Stimulated activated naive B cell treated with anti-CD40 and anti-IgM and Interleukin-4, amounts not matched to agents 10 μg/mL and 1 μg/mL and 100 μg/mL, for 72 hours (primary cell): ENCODE results near the gene LMF1.
A peak's percentile ranks its signal among the peaks of the same experiment; 100 is the strongest.

Experiments
- ATAC-seq, 2 donors: fragments of 150-1000 bp; cut with Tn5 transposase; replicated peaks; 2 replicates each; pipeline ENCODE4 v1.10.0; 2021; ENCODE audit warnings: moderate library complexity in 1 of 2
- DNase-seq: peaks from one replicate; pipeline ENCODE4 v3.0.0; 2021
- H3K27ac Mint-ChIP-seq: one replicate; pipeline ENCODE4 v1.8.0; 2022; ENCODE audit warnings: mild to moderate bottlenecking, mixed read lengths
- H3K27me3 Mint-ChIP-seq, 2 donors: one replicate each; pipeline ENCODE4 v1.8.0; 2022; ENCODE audit warnings: mixed read lengths in 2 of 2
- H3K36me3 Mint-ChIP-seq, 2 donors: one replicate each; pipeline ENCODE4 v1.8.0; 2022; ENCODE audit warnings: mixed read lengths in 2 of 2, mild to moderate bottlenecking in 1 of 2
- H3K4me1 Mint-ChIP-seq, 2 donors: one replicate each; pipeline ENCODE4 v1.8.0; 2022; ENCODE audit warnings: mixed read lengths in 2 of 2, mild to moderate bottlenecking in 1 of 2
- H3K4me3 Mint-ChIP-seq, 2 donors: one replicate each; pipeline ENCODE4 v1.8.0; 2022; ENCODE audit warnings: mild to moderate bottlenecking in 2 of 2, mixed read lengths in 2 of 2, moderate library complexity in 1 of 2
- H3K9me3 Mint-ChIP-seq, 2 donors: one replicate each; pipeline ENCODE4 v1.8.0; 2022; ENCODE audit warnings: mixed read lengths in 2 of 2, mild to moderate bottlenecking in 1 of 2

LMF1 gene

DNA sequence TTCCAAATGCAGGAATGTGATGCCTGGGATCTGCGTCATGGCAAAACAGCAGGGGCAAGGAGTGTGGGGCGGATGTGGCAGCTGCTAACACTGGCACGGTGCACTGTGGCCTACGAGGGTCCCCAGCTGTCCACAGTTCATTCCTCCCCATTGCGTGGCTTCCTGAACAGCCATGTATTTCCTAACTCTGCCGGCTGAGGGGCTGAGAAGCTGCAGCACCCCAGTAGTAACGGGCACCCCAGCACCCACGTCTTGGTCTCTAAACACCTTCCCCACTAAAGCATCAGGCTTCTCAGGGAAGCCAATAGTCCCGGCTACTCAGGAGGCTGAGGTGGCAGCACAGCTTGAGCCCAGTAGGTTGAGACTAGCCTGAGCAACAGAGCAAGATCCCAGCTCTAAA, 47.6 kb downstream of the LMF1 start:
- H3K27ac Mint-ChIP-seq: no peak overlapping the region
- H3K4me3 Mint-ChIP-seq: no peak overlapping the region
- H3K27me3 Mint-ChIP-seq: no peaks in the 10 kb centered on the region
- no peak for DNase-seq
- H3K4me1 Mint-ChIP-seq: peaks cover 7% of the 10 kb centered on the region in 2 donors
- H3K36me3 Mint-ChIP-seq: peaks cover 48 to 62% of the 10 kb centered on the region in 2 donors
- H3K9me3 Mint-ChIP-seq: peaks cover 7 to 8% of the 10 kb centered on the region in 2 donors
- no peak for ATAC-seq

DNA sequence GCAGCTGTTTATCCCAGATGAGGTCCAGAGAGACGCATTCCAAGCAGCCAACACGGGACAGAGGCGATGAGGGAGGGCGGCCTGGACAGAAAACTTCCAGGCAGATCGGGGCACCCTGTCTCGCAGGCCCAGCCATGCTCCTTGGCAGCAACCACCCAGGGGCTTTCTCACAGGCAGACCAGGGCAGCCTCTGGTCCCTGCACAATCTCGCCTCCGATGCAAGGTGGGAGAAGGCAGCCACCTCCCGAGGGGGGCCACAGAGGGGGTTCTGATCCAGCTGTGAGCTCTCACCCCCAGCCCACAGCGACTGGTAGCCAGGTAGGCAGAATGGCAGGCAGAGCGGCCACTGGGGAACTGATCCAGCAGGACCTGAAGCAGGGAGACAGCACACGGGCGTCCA, 48.7 kb downstream of the LMF1 start:
- Mint-ChIP-seq H3K4me1 (peaks cover 7% of the 10 kb centered on the region in 2 donors), H3K27me3 (no peaks in the 10 kb centered on the region), H3K36me3 (peaks cover 47 to 59% of the 10 kb centered on the region in 2 donors), H3K27ac (no peak overlapping the region), H3K9me3 (peaks cover 7 to 8% of the 10 kb centered on the region in 2 donors), H3K4me3 (no peak overlapping the region)
- DNase-seq (no peak), ATAC-seq (no peak)

DNA sequence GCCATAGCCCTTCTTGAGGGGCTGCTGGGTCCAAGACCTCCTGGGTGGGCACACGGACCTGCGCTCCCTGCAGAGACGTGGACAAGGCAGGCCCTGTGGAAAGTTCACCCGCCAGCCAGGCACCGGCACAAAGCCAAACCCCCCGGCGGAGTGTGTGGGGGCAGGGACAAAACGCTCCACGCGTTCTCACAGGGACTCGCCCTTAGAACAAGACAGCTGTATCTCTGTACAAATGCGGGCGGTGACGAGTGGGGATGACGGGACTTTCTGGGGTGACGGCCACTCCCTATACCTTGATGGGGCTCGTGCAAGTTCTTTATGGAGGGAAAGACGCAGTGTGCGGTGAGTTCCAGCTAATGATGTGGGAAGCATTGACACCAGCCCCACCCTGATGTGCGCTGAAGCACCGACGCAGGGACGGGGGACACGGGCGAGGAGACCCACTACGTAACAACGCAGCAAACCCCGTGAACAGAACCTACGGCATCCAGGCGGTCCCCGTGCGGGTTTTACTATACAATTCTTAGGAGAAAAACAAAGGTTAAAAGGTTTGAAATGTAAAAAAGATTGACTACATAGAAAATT, 49.4 kb downstream of the LMF1 start:
- no peak overlapping the region for H3K27ac Mint-ChIP-seq
- H3K9me3 Mint-ChIP-seq: peaks cover 7 to 8% of the 10 kb centered on the region in 2 donors
- H3K4me1 Mint-ChIP-seq: peaks cover 7% of the 10 kb centered on the region in 2 donors
- H3K36me3 Mint-ChIP-seq: peaks cover 42 to 54% of the 10 kb centered on the region in 2 donors
- no peaks in the 10 kb centered on the region for H3K27me3 Mint-ChIP-seq
- ATAC-seq (no peak), DNase-seq (no peak)
- no peak overlapping the region for H3K4me3 Mint-ChIP-seq

DNA sequence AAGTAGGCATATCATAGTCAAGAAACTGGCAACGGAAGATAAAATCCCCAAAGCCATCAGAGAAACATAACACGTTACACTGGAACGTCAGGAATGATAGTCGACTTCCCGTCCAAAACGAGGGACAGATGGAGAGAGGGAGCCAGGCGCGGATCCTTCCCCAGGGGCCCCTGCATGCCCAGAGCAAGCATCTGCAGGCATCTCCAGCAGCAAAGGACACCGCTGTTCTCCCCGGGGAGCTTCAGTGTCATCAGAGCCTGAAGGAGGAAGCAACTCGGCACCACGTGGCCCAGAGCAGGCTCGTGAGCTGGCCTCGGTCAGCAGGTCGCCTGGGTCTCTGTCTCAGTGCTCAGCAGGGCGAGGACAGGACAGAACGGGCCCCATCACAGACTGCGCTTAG, 50.1 kb downstream of the LMF1 start:
- ATAC-seq (peak; percentile 52 to 53), DNase-seq (no peak)
- peaks cover 3 to 4% of the 10 kb centered on the region in 2 donors for H3K9me3 Mint-ChIP-seq
- H3K27me3 Mint-ChIP-seq: no peaks in the 10 kb centered on the region
- no peak overlapping the region for H3K4me3 Mint-ChIP-seq
- H3K27ac Mint-ChIP-seq: no peak overlapping the region
- peaks cover 35 to 47% of the 10 kb centered on the region in 2 donors for H3K36me3 Mint-ChIP-seq
- H3K4me1 Mint-ChIP-seq: peaks cover 6 to 7% of the 10 kb centered on the region in 2 donors

DNA sequence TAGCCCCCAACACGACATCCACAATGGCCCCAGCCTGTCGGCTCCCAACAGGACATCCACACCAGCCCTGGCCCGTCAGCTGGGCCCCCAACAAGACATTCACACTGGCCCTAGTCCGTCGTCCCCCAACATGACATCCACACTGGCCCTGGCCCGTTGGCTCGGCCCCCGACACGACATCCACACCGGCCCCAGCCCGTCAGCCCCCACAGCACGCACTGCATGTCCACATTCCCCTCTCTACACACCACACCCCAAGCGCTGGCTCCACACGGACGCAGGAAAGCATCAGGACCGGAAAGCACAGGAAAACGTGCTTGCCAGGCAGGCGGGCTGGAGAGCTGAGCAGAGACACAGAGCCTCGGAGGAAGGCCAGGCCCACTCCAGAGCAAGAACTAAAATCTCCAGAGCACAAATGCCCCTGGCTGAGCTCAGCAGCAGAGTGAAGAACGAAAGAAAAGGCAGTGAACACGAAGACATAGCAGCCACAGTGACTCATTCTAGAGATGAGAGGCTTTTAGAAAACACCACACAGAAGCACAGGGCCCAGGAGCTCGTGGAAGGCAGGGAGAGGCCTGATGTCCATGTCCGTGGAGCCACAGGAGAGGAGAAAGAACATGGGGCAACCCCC, 50.6 kb downstream of the LMF1 start:
- no peak for ATAC-seq
- H3K4me1 Mint-ChIP-seq: peaks cover 6 to 7% of the 10 kb centered on the region in 2 donors
- H3K27ac Mint-ChIP-seq: no peak overlapping the region
- H3K9me3 Mint-ChIP-seq: peaks cover 3 to 4% of the 10 kb centered on the region in 2 donors
- H3K36me3 Mint-ChIP-seq: peaks cover 33 to 49% of the 10 kb centered on the region in 2 donors
- H3K27me3 Mint-ChIP-seq: no peaks in the 10 kb centered on the region
- H3K4me3 Mint-ChIP-seq: no peak overlapping the region
- DNase-seq: no peak

DNA sequence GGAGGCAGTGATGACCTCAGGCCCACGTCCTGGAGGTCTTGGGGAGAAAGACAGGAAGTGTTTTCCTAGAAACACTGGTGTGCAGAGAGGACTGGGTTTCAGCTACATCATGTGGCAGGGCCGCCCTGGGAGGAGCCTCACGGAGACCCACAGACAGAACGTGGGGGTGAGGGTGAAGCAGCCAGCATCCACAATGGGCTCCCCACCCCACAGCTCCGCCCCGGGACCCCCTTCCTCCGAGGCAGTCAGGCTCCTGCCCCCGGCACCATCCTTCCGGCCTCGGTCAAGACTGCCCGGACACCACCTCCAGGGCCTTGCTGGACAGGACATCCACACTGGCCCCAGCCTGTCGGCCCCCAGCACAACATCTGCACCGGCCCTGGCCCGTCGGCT, 51.1 kb downstream of the LMF1 start:
- DNase-seq: no peak
- ATAC-seq: no peak
- Mint-ChIP-seq H3K4me1 (peaks cover 6 to 7% of the 10 kb centered on the region in 2 donors), H3K27ac (no peak overlapping the region), H3K9me3 (peaks cover 3 to 4% of the 10 kb centered on the region in 2 donors), H3K4me3 (no peak overlapping the region), H3K36me3 (peaks cover 29 to 44% of the 10 kb centered on the region in 2 donors), H3K27me3 (no peaks in the 10 kb centered on the region)

DNA sequence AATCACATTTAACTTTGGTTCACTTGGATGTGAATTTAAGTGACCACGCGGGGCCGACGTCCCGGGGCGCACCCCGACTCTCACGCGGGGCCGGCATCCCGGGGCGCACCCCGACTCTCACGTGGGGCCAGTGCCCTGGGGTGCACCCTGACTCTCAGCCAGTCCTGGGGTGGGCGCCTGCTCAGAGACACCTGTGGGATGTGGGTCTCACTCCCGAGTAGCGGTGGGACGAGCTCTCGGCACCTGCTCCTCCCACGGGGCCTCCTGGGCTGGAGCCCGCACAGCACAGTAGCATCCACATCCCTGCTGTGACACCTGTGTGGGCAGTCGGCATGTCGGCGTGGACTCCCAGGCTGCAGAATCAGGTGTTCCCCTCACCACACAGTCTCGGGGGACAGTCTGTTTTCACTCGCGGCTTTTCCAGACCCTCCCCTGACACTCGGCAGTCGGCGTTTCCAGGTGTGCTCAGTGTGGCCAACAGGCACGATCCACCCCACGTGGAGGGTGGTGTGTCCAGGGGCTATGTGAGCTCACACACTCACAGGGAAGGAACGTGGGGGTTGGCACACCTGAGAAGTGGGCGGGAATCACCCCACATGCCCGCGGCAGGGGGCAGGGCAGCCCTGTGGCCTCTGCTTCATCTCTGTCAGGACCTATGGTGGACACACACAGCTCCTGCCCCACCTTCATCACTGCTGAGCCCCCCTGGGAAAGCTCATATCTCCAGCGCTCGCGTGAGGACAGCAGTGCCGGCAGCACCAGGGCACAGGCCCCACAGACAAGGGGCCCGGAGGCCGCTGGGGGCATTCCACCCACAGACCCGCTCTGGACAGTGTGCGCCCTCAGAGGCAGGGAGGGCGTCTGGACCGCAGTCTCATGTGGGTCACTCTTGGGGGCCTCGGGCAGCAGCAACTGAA, 51.8 kb downstream of the LMF1 start:
- no peak overlapping the region for H3K27ac Mint-ChIP-seq
- DNase-seq (no peak), ATAC-seq (no peak)
- H3K27me3 Mint-ChIP-seq: no peaks in the 10 kb centered on the region
- peaks cover 2 to 4% of the 10 kb centered on the region in 2 donors for H3K9me3 Mint-ChIP-seq
- peaks cover 6 to 7% of the 10 kb centered on the region in 2 donors for H3K4me1 Mint-ChIP-seq
- no peak overlapping the region for H3K4me3 Mint-ChIP-seq
- H3K36me3 Mint-ChIP-seq: peaks cover 27 to 39% of the 10 kb centered on the region in 2 donors

DNA sequence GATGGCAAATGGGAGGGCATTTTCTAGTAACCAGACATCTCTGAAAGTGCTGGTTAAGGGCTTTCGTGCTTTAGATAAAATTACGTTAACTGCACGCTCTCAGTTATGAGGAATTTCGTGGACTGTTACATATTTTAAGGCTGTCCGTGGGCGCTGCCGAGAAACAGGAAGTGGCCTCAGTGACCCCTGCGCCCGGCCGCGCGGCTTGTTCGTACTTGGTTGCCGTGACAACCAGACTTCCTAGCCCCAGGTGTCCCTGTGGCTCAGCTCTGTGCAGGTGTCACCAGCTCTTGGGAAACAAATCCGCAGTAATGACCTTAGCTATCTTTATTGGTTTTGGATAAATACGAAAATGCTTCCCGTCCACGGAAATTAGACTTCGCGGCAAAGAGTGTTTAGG, 52.7 kb downstream of the LMF1 start:
- no peak overlapping the region for H3K4me3 Mint-ChIP-seq
- H3K4me1 Mint-ChIP-seq: peaks cover 6 to 7% of the 10 kb centered on the region in 2 donors
- H3K27me3 Mint-ChIP-seq: no peaks in the 10 kb centered on the region
- no peak for ATAC-seq
- H3K9me3 Mint-ChIP-seq: peaks cover 2 to 4% of the 10 kb centered on the region in 2 donors
- no peak for DNase-seq
- no peak overlapping the region for H3K27ac Mint-ChIP-seq
- peaks cover 19 to 33% of the 10 kb centered on the region in 2 donors for H3K36me3 Mint-ChIP-seq

DNA sequence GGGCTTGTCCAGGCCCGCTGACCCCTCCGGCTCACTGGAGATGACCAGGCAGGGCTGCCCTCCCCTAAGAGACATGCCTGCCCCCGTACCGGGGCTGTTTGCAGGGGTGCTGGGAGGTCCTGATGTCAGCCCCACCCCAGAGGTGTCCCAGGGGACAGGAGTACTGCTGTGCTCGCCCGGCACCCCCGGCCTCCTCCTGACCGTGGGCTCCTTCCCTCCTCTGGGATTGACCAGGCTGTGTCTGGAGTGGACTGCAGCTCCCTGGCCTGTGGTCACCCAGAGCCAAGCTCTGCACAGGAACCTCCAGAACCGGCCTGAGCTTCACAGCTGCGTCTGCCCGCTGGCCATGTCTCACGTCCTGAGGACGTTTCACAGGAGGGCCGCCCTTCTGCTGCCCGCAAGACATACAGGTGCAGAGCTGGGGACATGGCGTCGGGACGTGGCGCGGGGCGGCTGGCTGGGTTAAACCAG, 53.2 kb downstream of the LMF1 start:
- Mint-ChIP-seq H3K27me3 (no peaks in the 10 kb centered on the region), H3K9me3 (peaks cover 2 to 4% of the 10 kb centered on the region in 2 donors), H3K4me3 (no peak overlapping the region), H3K4me1 (peaks cover 6 to 7% of the 10 kb centered on the region in 2 donors), H3K27ac (no peak overlapping the region), H3K36me3 (peaks cover 19 to 32% of the 10 kb centered on the region in 2 donors)
- DNase-seq (no peak), ATAC-seq (no peak)

DNA sequence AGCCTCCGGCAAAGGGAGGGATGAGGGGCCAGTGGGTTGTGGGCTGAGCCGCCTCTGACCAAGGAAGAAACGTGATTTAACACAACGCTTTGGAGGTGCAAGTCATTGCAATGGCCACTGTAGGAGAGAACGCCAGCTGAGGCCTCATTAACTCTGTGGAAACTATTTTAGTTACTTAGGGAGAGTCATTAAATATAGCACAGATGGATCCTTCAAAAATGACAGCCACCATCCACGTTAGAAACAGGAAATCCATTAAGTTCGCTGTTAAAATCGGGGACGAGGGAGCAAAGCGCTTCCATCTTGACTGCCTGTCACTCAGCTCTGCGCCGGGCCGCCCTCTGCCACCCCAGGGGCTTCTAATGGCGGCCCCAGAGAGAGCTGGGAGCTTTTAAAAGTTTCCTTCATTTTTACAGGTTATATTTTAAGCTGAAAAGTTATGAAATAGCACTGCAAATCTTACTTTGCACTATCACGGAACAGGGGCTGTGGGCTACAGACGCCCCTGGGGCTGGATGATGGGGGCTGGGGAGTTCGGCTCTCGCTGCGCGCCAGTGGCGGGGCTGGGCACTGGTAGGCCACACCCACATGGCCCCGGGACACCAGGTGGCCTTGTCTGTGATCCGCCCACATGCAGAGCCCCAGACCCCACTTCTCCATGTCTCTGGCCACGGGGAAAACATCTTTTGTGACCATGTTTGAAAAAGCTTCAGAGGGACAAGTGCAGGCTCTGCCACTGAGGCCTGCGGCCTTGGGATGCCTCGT, 54.6 kb downstream of the LMF1 start:
- no peak overlapping the region for H3K4me3 Mint-ChIP-seq
- H3K27ac Mint-ChIP-seq: no peak overlapping the region
- peaks cover 6 to 7% of the 10 kb centered on the region in 2 donors for H3K4me1 Mint-ChIP-seq
- H3K9me3 Mint-ChIP-seq: no peaks in the 10 kb centered on the region
- ATAC-seq (no peak), DNase-seq (no peak)
- H3K27me3 Mint-ChIP-seq: no peaks in the 10 kb centered on the region
- peaks cover 11 to 22% of the 10 kb centered on the region in 2 donors for H3K36me3 Mint-ChIP-seq

DNA sequence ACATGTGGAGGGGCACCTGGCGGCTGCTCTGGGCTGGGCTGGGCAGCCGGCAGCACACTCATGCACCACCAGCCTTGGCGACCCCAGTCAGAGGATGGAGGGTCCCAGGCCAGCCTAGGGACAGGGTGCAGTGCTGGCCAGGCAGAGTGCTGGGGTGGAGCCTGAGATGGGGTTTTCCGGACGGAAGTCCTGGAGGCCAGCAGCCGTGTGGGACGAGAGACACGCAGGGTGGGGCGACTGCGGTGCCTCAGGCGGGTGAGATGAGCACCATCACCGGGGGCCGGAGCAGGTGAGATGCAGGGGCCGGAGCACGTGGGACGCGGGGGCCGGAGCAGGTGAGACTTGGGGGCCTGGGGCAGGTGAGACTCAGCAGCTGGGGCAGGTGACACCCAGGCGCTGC, 55.2 kb downstream of the LMF1 start:
- Mint-ChIP-seq H3K4me3 (no peak overlapping the region), H3K27me3 (no peaks in the 10 kb centered on the region), H3K9me3 (no peaks in the 10 kb centered on the region), H3K27ac (no peak overlapping the region), H3K4me1 (peaks cover 5 to 6% of the 10 kb centered on the region in 2 donors), H3K36me3 (peaks cover 14 to 21% of the 10 kb centered on the region in 2 donors)
- ATAC-seq: no peak
- no peak for DNase-seq

DNA sequence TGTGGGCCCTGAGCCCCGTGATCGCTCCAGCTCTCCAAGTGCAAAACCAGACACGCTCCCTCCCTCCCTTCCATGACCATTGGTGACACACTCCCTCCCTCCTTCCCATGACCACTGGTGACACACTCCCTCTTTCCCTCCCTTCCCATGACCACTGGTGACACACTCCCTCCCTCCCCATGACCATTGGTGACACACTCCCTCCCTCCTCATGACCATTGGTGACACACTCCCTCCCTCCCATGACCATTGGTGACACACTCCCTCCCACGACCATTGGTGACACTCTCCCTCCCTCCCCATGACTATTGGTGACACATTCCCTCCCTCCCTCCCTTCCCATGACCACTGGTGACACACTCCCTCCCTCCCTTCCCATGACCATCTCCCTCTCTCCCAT, 56.3 kb downstream of the LMF1 start:
- Mint-ChIP-seq H3K4me3 (no peak overlapping the region), H3K4me1 (peaks cover 0 to 1% of the 10 kb centered on the region in 2 donors), H3K9me3 (no peaks in the 10 kb centered on the region), H3K27me3 (no peaks in the 10 kb centered on the region), H3K27ac (no peak overlapping the region), H3K36me3 (peaks cover 21 to 24% of the 10 kb centered on the region in 2 donors)
- no peak for DNase-seq
- no peak for ATAC-seq

DNA sequence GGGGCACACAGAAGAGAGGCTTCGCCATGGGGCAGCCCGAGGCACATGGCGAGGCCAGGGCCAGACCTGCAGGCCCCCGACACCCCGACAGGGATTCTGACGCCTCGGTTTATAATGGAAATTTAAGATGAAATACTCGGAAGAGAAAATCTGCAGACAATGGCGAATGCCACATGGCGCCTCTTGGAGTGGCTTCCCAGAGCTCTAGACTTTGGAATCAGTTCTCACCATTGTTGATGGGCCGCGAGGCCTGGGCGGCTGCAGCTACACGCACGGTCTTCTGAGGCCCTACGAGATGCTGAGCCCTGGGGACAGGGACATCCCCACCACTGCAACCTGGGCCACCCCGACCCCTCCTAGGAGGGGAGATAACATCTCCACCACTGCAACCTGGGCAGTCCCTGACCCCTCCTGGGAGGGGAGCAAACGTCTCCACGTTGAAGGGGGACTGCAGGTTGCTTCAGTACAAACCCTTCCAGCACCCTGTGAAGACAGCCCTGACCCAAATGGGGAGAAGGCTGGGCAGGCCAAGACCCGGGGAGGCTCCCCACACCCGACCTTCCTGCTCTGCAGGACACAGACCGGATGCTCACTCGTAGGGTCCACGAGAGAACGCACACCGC, 56.9 kb downstream of the LMF1 start:
- no peak for ATAC-seq
- DNase-seq: no peak
- no peak overlapping the region for H3K4me3 Mint-ChIP-seq
- peaks cover 0 to 1% of the 10 kb centered on the region in 2 donors for H3K4me1 Mint-ChIP-seq
- peaks cover 26 to 29% of the 10 kb centered on the region in 2 donors for H3K36me3 Mint-ChIP-seq
- no peaks in the 10 kb centered on the region for H3K27me3 Mint-ChIP-seq
- no peaks in the 10 kb centered on the region for H3K9me3 Mint-ChIP-seq
- H3K27ac Mint-ChIP-seq: no peak overlapping the region
